ENCODE measurements around the gene HIKESHI. TPM values are rescaled to one million over a fixed set of nuclear protein-coding genes. Genes with fewer than 3 reads are reported as not detected.

HIKESHI gene
- total and polyA plus RNA-seq, 2 experiments from 2014 or later, result 71.2 to 162 TPM

DNA sequence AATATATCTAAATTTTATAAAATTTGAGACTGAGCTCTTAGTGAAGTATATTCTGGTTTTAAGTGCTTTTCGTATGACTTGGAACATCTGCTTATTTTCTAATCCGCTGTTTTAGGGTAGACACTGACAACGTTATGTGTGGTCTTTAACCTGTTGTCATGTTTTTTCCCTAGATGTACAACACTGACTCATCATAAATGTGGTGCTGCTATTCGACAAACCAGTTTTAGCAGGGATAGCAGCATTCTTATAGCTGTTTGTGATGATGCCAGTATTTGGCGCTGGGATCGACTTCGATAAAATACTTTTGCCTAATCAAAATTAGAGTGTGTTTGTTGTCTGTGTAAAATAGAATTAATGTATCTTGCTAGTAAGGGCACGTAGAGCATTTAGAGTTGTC is 23.8 kb upstream of the HIKESHI start:
- DNase-seq (ENCODE audit: low spot score) (no peak), ATAC-seq (no peak)
- Histone ChIP-seq H3F3A (replicated peaks; ENCODE audit: low read depth) (no peaks in the 10 kb centered on the region), H2AFZ (no peak overlapping the region), H4K20me1 (replicated peaks; ENCODE audit: insufficient read depth) (0 out of 2 replicates have a peak, but pooled peaks cover 7% of the 10 kb centered on the region), H3K4me2 (no peak overlapping the region), H3K9me2 (ENCODE audit: insufficient read depth) (no peaks in the 10 kb centered on the region), H3K4me1 (ENCODE audit: insufficient read depth) (no peaks in the 10 kb centered on the region), H3K36me3 (ENCODE audit: insufficient read depth) (peaks cover 10% of the 10 kb centered on the region; the same call in 1 of the 2 replicates), H3K79me2 (replicated peaks; ENCODE audit: insufficient read depth) (peaks cover 26% of the 10 kb centered on the region), H3K4me3 (no peak overlapping the region), H3K27me3 (ENCODE audit: insufficient read depth) (no peaks in the 10 kb centered on the region), H3K27ac (ENCODE audit: low read depth) (no peak overlapping the region)
- Mint-ChIP-seq H3K4me3 (no peak overlapping the region), H3K27me3 (ENCODE audit: insufficient read depth, low read depth, poor library complexity) (no peaks in the 10 kb centered on the region), H3K27ac (no peak overlapping the region), H3K36me3 (ENCODE audit: low read depth) (peaks cover 20% of the 10 kb centered on the region; the same call in 2 of the 3 replicates), H3K4me1 (peaks cover 7% of the 10 kb centered on the region; the same call in 2 of the 3 replicates), H3K9me3 (no peaks in the 10 kb centered on the region)
- TF ChIP-seq ZNF331 (CRISPR knock-in tag; IDR thresholded peaks at IDR 0.05; ENCODE audit: low read depth) (no peak), POLR2AphosphoS5 (IDR thresholded peaks at IDR 0.05; ENCODE audit: low read depth) (no peak), ZNF462 (CRISPR knock-in tag; IDR thresholded peaks at IDR 0.05) (no peak), CTCF (conservative IDR thresholded peaks at IDR 0.05; ENCODE audit: low read depth in 2 of 2) (no peak), ZNF114 (CRISPR knock-in tag; IDR thresholded peaks at IDR 0.05) (no peak), ETS1 (IDR thresholded peaks at IDR 0.05) (no peak)
